IPS DF 6.9 (cell line): ENCODE measurements around the gene AHNAK2.
"Not testable (repeated sequence)": the region's sequence is repeated elsewhere in the genome, so short reads cannot be mapped to it uniquely, and the experiment has no call there.

Experiments
- DNase-seq: peaks from one replicate; pipeline ENCODE4 v3.0.0-alpha.2; 2013; ENCODE audit warnings: low read depth, low spot score
- H3K27ac ChIP-seq: one replicate; pipeline ENCODE4 v1.5.1; 2013; ENCODE audit warnings: low read length, control low read depth
- H3K27me3 ChIP-seq: 2 replicates; pipeline ENCODE4 v1.6.1; 2013; ENCODE audit warnings: mild to moderate bottlenecking, low read length; ENCODE audit not compliant: control insufficient read depth, insufficient read depth
- H3K36me3 ChIP-seq: 2 replicates; pipeline ENCODE4 v1.6.1; 2013; ENCODE audit warnings: low read length; ENCODE audit not compliant: control insufficient read depth, insufficient read depth
- H3K4me1 ChIP-seq: 2 replicates; pipeline ENCODE4 v1.6.1; 2013; ENCODE audit warnings: low read length; ENCODE audit not compliant: control insufficient read depth, insufficient read depth
- H3K4me3 ChIP-seq: 2 replicates; pipeline ENCODE4 v1.5.1; 2013; ENCODE audit warnings: mild to moderate bottlenecking, low read length
- H3K9me3 ChIP-seq: 2 replicates; pipeline ENCODE4 v1.6.1; 2013; ENCODE audit warnings: low read length, inconsistent platforms; ENCODE audit not compliant: control insufficient read depth, insufficient read depth
- WGBS: extraction: QIAGEN DNeasy Blood & Tissue Kit; methylation state at CpG from one replicate; pipeline ENCODE4 v1.1.7; 2013; ENCODE audit warnings: mixed read lengths, missing lambda C conversion rate; ENCODE audit not compliant: insufficient read length, insufficient coverage; 5-methylcytosine and 5-hydroxymethylcytosine counted together

AHNAK2 gene

GRCh38 chr14:104923640-104924420, 54.3 kb downstream of the AHNAK2 start:
- no peaks in the 10 kb centered on the region for H3K9me3 ChIP-seq
- WGBS = no CpG with 5 or more reads among the region's 4 CpGs
- no peak overlapping the region for H3K4me3 ChIP-seq

GRCh38 chr14:104919993-104920315, 58.2 kb downstream of the AHNAK2 start:
- no CpG with 5 or more reads among the region's 3 CpGs for WGBS

More at GRCh38 chr14:104923640-104924420, 54.3 kb downstream of the AHNAK2 start:
- no peaks in the 10 kb centered on the region for H3K36me3 ChIP-seq
- no peak overlapping the region for H3K27ac ChIP-seq
- H3K27me3 ChIP-seq = no peaks in the 10 kb centered on the region
- 0 out of 2 replicates have a peak, but pooled peaks cover 4% of the 10 kb centered on the region for H3K4me1 ChIP-seq
- no peak for DNase-seq

GRCh38 chr14:104919152-104919992, 58.8 kb downstream of the AHNAK2 start:
- no CpG with 5 or more reads among the region's 12 CpGs for WGBS
- not testable (repeated sequence) for H3K27me3 ChIP-seq, H3K4me3 ChIP-seq, H3K36me3 ChIP-seq, H3K4me1 ChIP-seq, H3K27ac ChIP-seq, H3K9me3 ChIP-seq, DNase-seq

More at GRCh38 chr14:104919993-104920315, 58.2 kb downstream of the AHNAK2 start:
- Histone ChIP-seq H3K27ac (no peak overlapping the region), H3K36me3 (no peaks in the 10 kb centered on the region), H3K4me1 (no peaks in the 10 kb centered on the region; the same call in 1 of the 2 replicates), H3K9me3 (no peaks in the 10 kb centered on the region), H3K4me3 (no peak overlapping the region), H3K27me3 (no peaks in the 10 kb centered on the region)
- no peak for DNase-seq

GRCh38 chr14:104917993-104918392, 60.2 kb downstream of the AHNAK2 start:
- H3K9me3 ChIP-seq = no peaks in the 10 kb centered on the region
- no peak for DNase-seq
- H3K4me3 ChIP-seq = no peak overlapping the region
- no peak overlapping the region for H3K27ac ChIP-seq
- WGBS = no CpG with 5 or more reads among the region's 4 CpGs
- H3K4me1 ChIP-seq = no peaks in the 10 kb centered on the region; the same call in 1 of the 2 replicates
- H3K27me3 ChIP-seq = no peaks in the 10 kb centered on the region
- H3K36me3 ChIP-seq = no peaks in the 10 kb centered on the region

GRCh38 chr14:104917116-104917515, 61.1 kb downstream of the AHNAK2 start:
- WGBS = no CpG with 5 or more reads among the region's 9 CpGs
- DNase-seq = no peak
- no peaks in the 10 kb centered on the region for H3K9me3 ChIP-seq
- no peak overlapping the region for H3K4me3 ChIP-seq
- H3K27ac ChIP-seq = no peak overlapping the region
- no peaks in the 10 kb centered on the region for H3K27me3 ChIP-seq
- no peaks in the 10 kb centered on the region for H3K36me3 ChIP-seq
- H3K4me1 ChIP-seq = no peaks in the 10 kb centered on the region; the same call in 1 of the 2 replicates

- Histone ChIP-seq H3K27me3 (no peaks in the 10 kb centered on the region), H3K27ac (no peak overlapping the region), H3K4me1 (no peaks in the 10 kb centered on the region; the same call in 1 of the 2 replicates), H3K36me3 (no peaks in the 10 kb centered on the region), H3K9me3 (no peaks in the 10 kb centered on the region), H3K4me3 (no peak overlapping the region)
- DNase-seq = no peak
- WGBS = no CpG with 5 or more reads among the region's 7 CpGs
Measured at GRCh38 chr14:104913435-104913834, 64.7 kb downstream of the AHNAK2 start.

GRCh38 chr14:104912053-104912452, 66.1 kb downstream of the AHNAK2 start:
- no peak overlapping the region for H3K27ac ChIP-seq
- H3K36me3 ChIP-seq = no peaks in the 10 kb centered on the region
- no peaks in the 10 kb centered on the region for H3K27me3 ChIP-seq
- no peaks in the 10 kb centered on the region for H3K9me3 ChIP-seq
- WGBS = no CpG with 5 or more reads among the region's 3 CpGs
- no peak for DNase-seq
- no peaks in the 10 kb centered on the region for H3K4me1 ChIP-seq
- H3K4me3 ChIP-seq = no peak overlapping the region

GRCh38 chr14:104908303-104908702, 69.9 kb downstream of the AHNAK2 start:
- H3K4me3 ChIP-seq = no peak overlapping the region
- no peaks in the 10 kb centered on the region for H3K4me1 ChIP-seq
- no peaks in the 10 kb centered on the region for H3K36me3 ChIP-seq
- DNase-seq = no peak
- H3K9me3 ChIP-seq = no peaks in the 10 kb centered on the region
- H3K27ac ChIP-seq = no peak overlapping the region
- no CpG with 5 or more reads among the region's 1 CpG for WGBS
- H3K27me3 ChIP-seq = no peaks in the 10 kb centered on the region

- H3K4me1 ChIP-seq, H3K27me3 ChIP-seq, H3K4me3 ChIP-seq, H3K9me3 ChIP-seq, H3K36me3 ChIP-seq, H3K27ac ChIP-seq, DNase-seq: not testable (repeated sequence)
- no CpG with 5 or more reads among the region's 28 CpGs for whole genome bisulfite sequencing
Measured at GRCh38 chr14:104905579-104905933, 72.6 kb downstream of the AHNAK2 start.

GRCh38 chr14:104904650-104905578, 73.3 kb downstream of the AHNAK2 start:
- not testable (repeated sequence) for H3K4me3 ChIP-seq, DNase-seq, H3K27ac ChIP-seq, H3K36me3 ChIP-seq, H3K4me1 ChIP-seq, H3K9me3 ChIP-seq, H3K27me3 ChIP-seq
- WGBS = no CpG with 5 or more reads among the region's 38 CpGs
